NCI-H187 treated with DMSO at 0.1 percent for 48 hours (cell line): ENCODE results near the gene LY6G5C.
"Not testable (repeated sequence)": the region's sequence is repeated elsewhere in the genome, so short reads cannot be mapped to it uniquely, and the experiment has no call there.

Source experiments
- DNase-seq: peaks from one replicate; lab custom pipeline; 2025; lab: John Stamatoyannopoulos, UW

LY6G5C gene

DNA sequence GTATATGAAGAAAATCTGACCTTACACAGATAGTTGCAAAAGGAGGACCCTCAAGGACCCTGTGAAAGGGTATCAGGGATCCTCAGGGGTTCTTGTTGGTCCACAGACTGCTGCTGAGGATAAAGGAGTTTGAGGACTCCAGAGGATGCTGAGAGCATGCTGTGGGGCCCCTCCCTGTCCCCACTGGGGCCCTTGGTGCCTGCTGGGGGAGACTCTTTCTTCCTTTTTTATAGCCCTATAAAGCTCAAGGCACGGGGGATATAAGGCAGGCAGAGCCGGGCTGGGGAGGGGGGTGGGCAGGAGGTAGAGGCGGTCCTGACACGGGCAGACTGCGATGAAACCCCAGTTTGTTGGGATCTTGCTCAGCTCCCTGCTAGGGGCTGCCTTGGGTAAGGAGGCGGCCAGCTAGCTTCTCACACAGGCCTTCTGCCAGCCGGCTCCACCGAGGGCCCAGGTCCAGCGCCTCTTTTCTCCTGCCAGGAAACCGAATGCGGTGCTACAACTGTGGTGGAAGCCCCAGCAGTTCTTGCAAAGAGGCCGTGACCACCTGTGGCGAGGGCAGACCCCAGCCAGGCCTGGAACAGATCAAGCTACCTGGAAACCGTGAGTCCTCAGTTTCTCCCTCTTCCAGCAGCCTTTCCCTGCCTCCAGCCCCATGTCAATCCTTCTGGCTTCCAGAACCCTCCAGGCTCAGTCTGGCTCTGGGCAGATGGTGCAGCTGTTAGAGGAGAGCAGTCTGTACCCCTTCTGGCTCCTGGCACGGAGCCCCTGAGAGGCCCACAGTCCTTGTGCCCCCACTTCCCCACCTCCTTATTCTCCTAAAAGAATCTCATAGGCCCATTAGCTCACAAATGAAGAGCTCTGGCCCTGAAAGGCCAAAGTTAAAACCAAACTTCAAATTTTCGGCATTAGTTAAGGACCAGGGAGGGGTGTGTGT, 34.4 kb upstream of the LY6G5C start, which contains the start of gene LY6G6D:
Gene LY6G6D (plus strand): TSS at position 327 of the 937 bp plus-strand sequence. CDS start 8 bp downstream, at position 335.
- DNase-seq: no peak

DNA sequence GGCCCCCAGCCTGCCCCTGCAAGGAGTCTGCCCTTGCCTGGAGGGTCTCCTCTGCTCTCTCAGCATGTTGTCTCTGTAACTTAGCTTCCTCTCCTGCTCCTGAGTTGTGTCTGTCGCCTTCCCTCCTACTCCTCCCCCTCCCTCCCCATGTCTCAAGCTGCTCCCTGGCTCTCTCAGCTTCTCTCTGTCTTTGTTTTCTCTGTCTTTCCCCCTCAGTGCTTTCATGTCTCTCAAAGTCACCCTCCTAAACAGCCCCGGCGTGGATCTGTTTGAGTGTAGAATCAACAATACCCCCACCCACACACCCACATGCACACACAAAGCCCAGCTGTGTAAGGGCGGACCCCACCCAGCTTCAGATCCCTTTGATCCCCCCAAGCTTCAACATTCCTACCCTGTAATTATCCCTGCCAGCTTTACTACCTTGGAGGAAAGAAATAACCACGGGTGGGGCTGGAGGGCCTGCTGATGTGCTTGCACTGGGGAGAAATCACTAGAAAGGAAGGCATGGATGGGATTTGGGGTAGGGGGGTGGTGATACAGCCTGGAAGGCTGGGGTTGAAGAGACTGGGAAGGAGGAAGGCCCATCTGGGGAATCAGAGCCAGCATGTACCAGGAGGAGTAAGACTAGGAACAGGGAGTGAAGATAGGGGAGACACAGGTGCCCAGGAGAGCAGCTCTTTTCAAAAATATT, 33.3 kb upstream of the LY6G5C start:
- no peak for DNase-seq

DNA sequence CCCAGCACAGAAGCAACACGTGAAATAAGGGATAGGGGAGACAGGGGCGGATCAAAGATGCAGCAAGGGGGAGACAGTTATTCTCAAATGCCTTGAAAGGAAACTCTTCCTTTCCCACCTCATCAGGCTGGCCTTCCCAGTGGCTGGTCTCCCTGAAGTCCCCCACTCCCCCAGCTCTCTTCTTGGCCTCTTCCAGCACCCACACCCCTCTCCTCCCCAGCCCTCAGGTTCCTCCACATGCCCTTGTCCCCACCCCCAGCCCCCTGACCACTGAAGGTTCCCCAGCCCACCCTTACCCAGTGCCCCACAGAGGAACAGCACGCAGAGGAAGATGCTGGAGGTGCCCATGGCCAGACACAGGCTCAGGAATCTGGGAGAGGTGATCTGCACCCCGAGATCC, 32.6 kb upstream of the LY6G5C start:
- no peak for DNase-seq

DNA sequence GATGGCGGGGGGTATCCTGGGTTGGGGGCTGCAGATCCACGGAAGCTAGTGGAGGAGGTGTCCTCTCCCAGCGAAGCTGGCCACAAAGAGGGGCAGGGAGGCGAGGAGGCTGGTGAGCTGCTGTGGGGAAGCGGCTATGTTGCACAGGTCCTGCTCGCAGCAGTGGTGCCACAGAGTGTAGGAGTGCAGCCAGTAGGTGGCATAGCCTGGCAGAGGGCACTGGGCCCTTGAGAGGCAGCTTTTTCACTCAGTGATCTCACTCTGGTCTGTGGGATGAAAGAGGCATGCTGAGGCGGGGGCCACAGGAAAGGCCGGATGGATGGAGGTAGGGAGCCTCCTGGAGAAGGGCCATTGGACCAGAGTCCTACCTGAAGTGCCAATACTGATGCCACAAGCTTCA, 31.4 kb upstream of the LY6G5C start:
- DNase-seq: no peak

DNA sequence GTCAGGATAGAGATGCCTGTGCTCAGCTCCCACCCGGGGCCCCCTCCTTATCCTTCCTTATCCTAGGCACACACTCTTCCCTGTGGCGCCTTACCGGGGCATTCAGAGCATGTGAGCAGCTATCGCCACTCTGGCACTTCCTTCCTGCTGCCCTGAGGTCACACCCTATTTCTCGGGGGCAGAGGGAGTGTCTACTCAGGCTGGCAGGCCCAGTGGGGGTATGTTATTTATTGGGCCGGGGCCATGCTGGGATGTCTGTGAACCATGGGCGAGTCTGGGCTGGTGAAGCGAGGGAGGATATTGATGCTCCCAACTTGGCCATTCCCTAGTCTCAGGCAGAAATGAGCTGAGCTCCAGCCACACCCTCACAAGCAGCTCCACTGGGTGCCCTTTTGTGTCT, 30.4 kb upstream of the LY6G5C start:
- DNase-seq: no peak

DNA sequence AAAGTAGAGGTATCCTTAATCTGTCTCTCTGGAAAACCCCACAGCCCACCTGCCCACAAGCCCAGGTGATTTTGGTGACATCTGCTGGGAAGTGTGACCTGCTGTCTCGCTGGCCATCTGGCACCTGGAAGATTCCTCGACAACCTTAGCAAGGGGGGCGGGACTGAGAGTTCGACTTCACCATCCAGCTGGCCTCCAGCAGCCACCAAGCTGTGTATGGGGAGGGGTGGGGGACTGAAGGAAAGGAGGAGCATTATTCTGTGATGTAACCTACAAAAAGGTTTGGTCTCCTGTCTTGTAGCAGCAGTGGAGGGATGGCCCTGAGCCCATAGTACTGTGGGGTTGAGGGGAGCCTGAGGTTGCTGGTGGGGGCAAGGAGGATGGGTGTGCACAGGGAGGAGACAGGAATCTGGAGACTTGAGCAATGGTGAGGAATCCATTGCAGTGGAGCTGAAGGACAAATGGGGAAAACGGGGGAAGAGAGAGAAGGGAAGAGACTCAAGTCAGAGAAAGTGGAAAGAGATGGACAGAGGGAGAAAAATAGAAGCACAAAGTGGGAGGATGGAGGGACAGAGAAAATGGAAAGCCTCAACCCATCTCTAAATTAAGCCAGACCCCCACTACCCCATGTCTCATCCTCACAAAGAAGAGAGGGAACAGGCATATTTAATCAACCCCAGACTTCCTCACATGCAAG, 29.8 kb upstream of the LY6G5C start:
- no peak for DNase-seq

DNA sequence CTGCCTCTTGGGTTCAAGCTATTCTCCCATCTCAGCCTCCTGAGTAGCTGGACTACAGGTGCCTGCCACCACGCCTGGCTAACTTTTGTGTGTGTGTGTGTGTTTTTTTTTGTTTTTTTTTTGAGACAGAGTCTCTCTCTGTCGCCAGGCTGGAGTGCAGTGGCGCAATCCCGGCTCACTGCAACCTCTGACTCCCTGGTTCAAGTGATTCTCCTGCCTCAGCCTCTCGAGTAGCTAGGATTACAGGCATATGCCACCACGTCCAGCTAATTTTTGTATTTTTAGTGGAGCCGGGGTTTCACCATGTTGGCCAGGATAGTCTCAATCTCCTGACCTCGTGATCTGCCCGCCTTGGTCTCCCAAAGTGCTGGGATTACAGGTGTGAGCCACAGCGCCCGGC, 28.3 kb upstream of the LY6G5C start:
- not testable (repeated sequence) for DNase-seq

DNA sequence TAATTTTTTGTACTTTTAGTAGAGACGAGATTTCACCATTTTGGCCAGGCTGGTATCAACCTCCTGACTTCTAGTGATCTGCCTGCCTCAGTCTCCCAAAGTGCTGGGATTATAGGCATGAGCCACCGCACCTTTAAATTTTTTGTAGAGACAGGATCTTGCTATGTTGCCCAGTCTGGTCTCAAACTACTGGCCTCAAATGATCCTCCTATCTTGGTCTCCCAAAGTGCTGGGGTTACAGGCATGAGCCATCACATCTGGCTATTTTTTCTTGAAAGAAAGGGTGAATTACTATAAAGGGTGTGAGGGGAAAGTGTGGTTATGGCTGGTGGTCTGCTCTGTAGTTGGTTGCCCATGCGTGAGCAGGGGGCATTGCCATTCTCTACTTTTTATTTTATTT, 27.4 kb upstream of the LY6G5C start:
- DNase-seq: no peak

DNA sequence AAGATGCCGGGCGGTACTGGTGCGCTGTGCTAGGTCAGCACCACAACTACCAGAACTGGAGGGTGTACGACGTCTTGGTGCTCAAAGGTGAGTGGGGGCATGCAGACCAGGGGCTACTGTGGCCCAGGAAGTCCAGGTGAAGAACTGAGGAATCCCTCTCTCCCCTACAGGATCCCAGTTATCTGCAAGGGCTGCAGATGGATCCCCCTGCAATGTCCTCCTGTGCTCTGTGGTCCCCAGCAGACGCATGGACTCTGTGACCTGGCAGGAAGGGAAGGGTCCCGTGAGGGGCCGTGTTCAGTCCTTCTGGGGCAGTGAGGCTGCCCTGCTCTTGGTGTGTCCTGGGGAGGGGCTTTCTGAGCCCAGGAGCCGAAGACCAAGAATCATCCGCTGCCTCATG, 26.8 kb upstream of the LY6G5C start:
- no peak for DNase-seq

DNA sequence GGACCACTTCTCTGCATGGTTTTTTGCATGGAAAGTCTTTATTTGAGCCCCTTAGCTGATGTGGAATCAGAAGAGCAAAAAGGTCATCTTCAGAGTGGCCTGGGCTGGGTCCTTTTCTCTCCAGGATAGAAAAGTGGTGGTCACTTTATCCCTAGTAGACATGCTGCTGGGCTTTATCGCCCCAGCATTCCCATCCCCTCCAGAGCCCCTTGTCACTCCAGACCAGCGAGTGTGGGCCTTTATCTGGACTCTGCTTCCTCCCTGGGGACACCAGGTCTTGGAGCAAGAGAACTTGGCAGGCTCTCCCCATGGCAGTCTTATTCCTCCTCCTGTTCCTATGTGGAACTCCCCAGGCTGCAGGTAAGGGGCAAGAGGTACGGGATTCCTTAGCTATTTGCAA, 25.7 kb upstream of the LY6G5C start, which contains the start of gene LY6G6F:
Gene LY6G6F (plus strand): TSS at position 268 of the 400 bp plus-strand sequence. CDS start 41 bp downstream, at position 309.
- DNase-seq: no peak

DNA sequence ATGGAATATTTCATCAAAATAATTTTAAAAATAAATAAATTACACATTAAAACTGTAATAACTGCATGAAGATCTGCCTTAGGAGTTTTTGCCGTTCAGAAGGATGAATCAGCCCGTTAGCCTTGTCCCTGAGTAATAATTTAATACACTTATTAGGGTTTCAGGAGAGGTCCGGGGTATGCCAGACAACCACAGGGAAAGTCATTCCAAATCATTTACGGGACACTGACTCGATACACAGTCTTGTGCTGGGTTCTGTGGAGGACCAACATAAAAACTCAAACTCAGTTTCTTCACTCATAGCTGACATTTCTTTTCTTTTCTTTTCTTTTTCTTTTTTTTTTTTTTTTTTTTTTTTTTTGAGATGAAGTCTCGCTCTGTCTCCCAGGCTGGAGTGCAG, 25.1 kb upstream of the LY6G5C start:
- no peak for DNase-seq

DNA sequence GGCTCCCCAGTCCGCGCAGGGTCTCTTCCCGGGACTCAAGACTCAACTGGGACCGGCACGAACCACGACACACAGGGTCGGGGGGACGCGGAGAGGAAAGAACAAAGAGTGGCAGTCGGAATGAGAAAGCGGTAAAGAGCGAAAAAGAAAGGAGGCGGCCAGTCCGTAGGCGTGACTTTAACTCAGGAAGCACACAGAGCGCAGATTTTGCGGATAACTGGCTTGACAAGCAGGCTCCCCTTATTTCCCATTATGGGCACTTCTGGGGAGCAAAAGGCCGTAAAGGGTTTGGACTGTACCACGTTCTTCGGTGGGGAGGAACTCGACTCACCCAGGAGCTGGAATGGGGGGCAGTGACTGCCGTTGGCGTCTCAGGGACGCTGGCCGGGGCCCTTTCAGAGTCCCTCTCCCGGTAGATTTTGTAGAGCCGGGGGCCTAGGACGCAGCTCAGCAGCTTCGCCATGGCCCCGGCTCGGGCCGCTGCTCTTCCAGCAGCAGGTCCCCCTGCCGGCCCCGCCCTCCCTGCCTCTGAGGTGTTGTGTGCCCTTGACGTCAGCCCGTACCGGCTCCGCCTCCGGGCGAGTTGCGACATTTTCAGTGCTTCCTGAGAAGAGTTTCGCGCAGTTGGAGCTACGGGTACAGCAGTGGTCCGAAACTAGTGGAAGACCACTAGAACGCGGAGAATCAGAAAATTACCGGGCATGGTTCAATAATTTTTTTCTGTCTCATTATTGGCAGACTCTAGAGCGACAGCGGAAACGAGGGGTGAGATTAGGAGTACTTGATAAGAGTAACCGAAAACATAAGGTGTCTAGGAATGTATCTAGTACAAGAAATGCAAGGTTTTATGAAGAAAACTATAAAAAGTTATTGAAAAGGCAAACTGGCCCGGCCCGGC, 22.2 kb upstream of the LY6G5C start, which contains the start of gene ABHD16A:
Gene ABHD16A (minus strand): TSS at position 506 of the 898 bp plus-strand sequence. CDS start 43 bp downstream, at position 463.
- peak; percentile 57 for DNase-seq

DNA sequence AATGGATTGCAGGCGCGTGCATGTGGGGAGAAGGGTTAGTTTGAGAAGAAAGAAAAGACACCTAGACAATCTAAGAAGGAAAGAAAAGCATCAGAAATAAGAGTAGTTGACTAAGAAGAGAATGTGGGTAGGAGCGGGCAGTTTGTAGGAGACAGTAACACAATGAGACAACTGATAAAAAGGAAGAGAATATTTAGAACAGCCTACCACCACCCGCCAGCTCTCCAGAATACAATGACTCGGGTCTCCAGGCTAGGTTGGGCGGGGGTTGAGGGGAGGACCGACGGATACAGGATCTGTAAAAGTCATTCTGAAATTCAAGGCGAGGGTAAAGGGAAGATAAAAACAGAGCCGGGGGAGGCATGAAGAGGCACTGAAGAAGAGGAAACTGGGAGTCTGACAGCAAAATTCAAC, 21.5 kb upstream of the LY6G5C start:
- no peak for DNase-seq

DNA sequence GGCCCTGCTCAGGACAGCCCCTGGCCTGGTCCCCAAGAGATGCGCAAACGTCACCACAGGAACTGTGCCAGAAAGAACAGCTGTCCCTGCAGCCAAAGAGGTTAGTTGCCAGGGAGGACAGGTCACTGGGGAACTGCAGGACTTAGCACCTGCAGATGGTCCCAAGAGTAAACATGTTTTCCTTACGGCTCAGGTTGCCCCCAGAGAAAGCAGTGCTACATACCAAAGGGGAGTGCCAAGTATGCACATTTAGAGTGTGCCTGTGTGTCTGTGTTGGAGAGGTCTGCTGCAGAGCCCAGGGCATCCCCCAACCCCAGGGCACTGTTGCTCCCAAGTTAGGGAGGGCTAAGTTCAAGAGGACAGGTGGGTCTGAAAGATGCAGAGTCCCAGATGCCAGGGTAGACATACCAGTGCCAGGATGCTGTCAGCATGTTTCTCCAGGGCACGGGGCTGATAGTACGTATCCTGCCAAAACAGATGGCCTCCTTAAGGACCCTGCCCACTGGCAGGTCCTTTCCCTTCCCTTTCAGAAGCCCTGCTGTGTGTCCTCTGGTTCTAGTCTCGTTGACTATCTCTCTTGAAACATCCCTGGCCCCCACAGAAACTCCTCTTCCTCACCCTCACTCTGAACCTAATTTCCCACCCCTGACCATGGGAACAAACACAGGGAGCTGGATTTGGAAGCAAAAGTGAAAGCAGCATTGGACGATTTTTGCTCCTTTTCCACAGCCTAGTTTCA, 21.0 kb upstream of the LY6G5C start:
- no peak for DNase-seq

DNA sequence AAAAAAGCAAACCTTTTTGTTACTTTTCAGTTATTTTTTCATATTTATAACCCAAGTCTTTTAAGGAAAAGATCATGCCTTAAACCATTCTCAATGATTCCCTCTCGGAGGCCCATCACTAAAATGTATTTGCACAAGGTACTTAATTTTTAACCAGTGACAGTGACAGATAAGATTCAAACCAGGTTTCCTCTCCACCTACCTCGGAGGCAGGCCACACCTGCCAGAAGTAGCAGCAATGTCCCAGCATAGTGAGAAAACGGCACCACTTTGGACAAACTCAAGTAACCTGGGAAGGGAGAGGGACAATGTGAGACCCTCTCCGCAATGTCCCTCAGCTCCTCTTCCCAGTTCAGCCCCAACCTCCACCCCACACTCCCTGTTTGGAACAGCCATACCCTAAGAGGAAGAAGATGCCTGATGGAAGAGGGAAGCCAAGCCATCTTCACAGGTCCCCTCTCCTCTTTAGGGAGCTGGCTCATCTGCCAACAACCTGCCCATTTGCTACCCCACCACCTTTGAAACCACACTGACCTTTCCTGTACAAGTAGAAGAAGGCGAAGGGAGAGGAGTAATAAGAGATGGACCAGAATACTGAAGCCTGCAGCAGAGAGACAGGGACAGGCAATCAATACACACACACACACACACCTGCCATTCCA, 20.0 kb upstream of the LY6G5C start:
- DNase-seq: no peak

DNA sequence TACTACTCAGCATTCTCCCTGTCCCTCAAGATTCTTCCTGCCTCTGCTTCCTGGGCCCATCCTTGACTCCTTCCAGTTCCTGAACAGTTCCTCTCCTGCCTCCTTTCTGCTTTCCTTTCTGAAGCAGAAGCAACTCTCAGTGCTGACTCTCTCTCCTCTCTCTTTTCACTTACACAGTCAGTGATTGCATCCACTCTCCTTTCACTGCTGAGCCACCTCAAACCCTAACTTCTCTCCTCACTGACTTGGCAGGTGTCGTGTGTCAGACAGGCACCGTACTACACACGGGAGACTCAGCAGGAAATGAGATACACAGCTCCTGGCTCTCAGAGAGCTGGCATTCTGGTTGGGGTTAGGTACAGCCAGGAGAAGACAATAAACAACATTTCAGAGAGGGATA, 16.7 kb upstream of the LY6G5C start:
- no peak for DNase-seq

DNA sequence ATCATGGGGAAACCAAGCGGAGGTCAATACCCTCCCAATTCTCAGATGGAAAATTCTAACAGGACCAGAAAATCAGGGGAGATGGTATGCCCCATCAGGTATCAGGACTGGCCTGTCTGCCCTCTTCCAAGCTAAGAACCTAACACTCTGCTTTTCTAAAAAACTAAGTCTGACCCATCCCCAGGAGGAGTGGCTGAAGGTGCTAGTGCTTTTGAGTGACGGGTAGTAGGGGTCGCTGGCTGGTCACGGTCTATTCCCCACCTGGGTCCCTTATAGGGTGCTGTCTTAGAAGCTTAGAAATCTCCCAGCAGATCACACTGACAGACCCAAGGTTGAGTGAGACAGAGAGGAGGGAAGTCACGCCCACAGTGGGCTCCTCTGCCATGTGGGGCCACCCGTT, 12.7 kb upstream of the LY6G5C start:
- DNase-seq: no peak

DNA sequence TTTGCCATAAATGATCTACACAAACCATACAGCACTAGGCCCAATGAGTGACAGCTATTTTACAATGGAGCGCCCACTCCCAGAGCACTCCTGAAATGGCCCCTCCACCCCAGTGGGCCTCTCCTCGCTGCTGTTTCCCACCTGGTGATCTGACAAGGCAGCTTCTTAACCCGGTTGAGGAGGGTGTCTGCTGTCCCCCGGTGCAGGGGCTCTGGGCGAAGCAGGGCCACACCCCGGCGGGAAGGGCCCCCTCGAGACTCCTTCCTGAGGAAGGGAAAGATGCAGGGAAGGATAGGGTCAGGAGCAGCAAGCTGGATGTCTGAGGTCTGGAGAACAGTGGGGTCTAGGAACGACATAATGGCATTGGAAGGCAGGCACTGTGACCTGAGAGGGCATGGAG, 12.0 kb upstream of the LY6G5C start:
- no peak for DNase-seq

DNA sequence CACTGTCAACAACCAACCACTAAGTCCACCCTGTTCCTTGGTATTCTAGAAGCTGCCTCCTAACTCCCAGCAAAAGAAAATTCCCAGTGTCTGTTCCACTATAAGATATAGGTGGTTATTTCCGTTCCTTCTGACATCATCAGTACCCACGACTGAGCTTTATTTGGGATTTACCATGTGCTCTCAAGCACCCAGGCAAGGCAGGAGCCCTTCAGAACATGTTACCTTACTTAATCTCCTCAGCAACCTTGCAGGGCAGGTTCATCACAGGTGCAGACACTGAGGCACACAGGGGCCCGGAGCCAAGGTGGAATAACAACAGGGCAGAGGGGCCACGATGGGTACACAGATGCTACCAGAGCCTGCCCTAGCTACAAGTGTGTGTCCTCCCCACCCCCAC, 11.5 kb upstream of the LY6G5C start:
- no peak for DNase-seq

DNA sequence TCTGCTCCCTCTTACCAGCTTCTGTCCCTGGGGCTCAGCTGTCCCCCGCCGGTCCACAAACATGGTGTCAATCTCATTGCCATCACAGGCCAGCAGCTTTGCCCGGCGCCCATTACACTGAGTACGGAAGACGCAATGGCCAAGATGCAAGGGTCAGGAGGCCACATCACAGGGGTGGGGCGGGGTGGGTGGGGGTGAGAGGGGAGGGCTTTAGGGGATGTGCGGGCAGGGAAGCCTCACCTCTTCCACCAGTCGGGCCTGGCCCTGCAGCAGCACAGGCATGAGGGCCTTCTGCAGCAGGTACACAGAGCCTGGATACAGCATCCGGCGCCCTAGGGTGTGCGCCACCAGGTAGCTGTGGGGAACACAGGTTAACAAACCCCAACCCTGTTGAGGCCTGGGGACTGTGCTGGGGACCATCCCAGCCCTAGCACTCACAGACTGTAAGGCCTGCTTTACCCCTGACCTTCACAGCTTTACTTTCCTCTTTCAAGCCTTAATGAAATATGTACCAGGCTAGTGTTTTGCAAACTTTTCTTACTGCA, 10.8 kb upstream of the LY6G5C start:
- no peak for DNase-seq
